ENCODE data around the gene PLPPR1. TPM values are rescaled to one million over a fixed set of nuclear protein-coding genes. Genes with fewer than 3 reads are reported as not detected.

Gene PLPPR1
- total RNA-seq, 1 donor from 2014 or later: not detected

DNA sequence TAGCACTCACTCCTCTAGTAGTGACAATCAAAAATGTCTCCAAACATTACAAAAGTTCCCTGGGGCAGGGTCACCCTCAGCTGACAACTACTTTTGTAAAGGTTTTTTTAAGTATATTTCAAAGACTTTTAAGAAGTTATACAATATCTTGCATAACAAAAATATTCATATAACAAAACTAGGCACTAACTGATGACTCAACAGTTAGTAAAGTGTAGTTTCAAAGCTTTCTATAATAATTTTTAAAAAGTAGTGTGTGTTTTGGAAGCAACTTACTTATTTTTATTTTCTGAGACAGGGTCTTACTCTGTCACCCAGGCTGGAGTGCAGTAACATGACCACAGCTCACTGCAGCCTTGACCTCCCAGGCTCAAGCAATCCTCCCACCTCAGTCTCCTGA lies 271.4 kb downstream of the PLPPR1 start:
- H3K4me1 Mint-ChIP-seq (ENCODE audit: unreplicated experiment): no peaks in the 10 kb centered on the region
- TF ChIP-seq, protein P1, sequence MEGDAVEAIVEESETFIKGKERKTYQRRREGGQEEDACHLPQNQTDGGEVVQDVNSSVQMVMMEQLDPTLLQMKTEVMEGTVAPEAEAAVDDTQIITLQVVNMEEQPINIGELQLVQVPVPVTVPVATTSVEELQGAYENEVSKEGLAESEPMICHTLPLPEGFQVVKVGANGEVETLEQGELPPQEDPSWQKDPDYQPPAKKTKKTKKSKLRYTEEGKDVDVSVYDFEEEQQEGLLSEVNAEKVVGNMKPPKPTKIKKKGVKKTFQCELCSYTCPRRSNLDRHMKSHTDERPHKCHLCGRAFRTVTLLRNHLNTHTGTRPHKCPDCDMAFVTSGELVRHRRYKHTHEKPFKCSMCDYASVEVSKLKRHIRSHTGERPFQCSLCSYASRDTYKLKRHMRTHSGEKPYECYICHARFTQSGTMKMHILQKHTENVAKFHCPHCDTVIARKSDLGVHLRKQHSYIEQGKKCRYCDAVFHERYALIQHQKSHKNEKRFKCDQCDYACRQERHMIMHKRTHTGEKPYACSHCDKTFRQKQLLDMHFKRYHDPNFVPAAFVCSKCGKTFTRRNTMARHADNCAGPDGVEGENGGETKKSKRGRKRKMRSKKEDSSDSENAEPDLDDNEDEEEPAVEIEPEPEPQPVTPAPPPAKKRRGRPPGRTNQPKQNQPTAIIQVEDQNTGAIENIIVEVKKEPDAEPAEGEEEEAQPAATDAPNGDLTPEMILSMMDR (IDR thresholded peaks at IDR 0.05): no peak
- H3K36me3 Mint-ChIP-seq (ENCODE audit: unreplicated experiment): no peaks in the 10 kb centered on the region
- peaks cover 12% of the 10 kb centered on the region for H3K27me3 Mint-ChIP-seq (ENCODE audit: unreplicated experiment)
- DNase-seq (ENCODE audit: extremely low spot score, unreplicated experiment): no peak
- no peak overlapping the region for H3K27ac Mint-ChIP-seq (ENCODE audit: unreplicated experiment)
- H3K9me3 Mint-ChIP-seq (ENCODE audit: unreplicated experiment): no peaks in the 10 kb centered on the region
- no peak overlapping the region for H3K4me3 Mint-ChIP-seq (ENCODE audit: unreplicated experiment)

GRCh38 chr9:101307051-101307450 lies 278.5 kb downstream of the PLPPR1 start:
- TF ChIP-seq, protein P1 (IDR thresholded peaks at IDR 0.05): no peak
- no peak for DNase-seq (ENCODE audit: extremely low spot score, unreplicated experiment)
- no peaks in the 10 kb centered on the region for H3K9me3 Mint-ChIP-seq (ENCODE audit: unreplicated experiment)
- no peak overlapping the region for H3K4me3 Mint-ChIP-seq (ENCODE audit: unreplicated experiment)
- no peaks in the 10 kb centered on the region for H3K4me1 Mint-ChIP-seq (ENCODE audit: unreplicated experiment)
- no peaks in the 10 kb centered on the region for H3K36me3 Mint-ChIP-seq (ENCODE audit: unreplicated experiment)
- peaks cover 22% of the 10 kb centered on the region for H3K27me3 Mint-ChIP-seq (ENCODE audit: unreplicated experiment)
- H3K27ac Mint-ChIP-seq (ENCODE audit: unreplicated experiment): no peak overlapping the region

DNA sequence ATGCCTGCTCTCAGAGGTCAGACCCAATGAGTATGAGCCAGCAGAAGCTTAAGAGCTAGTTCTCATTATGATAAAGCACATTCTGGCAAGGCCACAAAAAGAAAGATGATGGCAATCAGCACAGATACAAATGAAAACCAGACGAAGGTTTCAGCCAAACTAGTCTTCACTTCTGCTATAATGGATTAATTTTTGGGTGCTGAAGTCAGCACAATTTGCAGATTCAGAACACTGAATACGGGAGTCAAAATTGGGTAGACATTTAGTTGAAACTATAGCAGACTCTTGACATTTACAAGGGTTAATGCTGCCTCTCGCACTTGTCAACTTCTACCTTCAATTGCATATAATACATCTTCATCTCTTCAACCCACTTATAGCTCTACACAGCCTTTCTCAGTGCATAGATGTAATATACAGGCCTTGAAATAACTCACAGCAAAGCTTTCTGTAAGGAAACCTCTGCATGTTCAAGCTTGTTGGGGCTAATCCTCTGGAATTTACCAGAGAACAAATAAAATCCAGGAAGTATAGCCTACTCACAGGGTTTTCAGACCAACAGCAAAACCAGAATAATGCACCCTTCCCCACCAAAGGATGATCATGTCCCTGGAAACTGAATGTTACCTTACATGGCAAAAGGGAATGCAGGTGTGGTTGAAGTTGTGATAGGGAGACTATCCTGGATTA lies 279.1 kb downstream of the PLPPR1 start:
- no peak overlapping the region for H3K4me3 Mint-ChIP-seq (ENCODE audit: unreplicated experiment)
- H3K9me3 Mint-ChIP-seq (ENCODE audit: unreplicated experiment): no peaks in the 10 kb centered on the region
- no peaks in the 10 kb centered on the region for H3K36me3 Mint-ChIP-seq (ENCODE audit: unreplicated experiment)
- no peak for DNase-seq (ENCODE audit: extremely low spot score, unreplicated experiment)
- peaks cover 22% of the 10 kb centered on the region for H3K27me3 Mint-ChIP-seq (ENCODE audit: unreplicated experiment)
- no peak overlapping the region for H3K27ac Mint-ChIP-seq (ENCODE audit: unreplicated experiment)
- TF ChIP-seq, protein P1 (IDR thresholded peaks at IDR 0.05): no peak
- H3K4me1 Mint-ChIP-seq (ENCODE audit: unreplicated experiment): no peaks in the 10 kb centered on the region

DNA sequence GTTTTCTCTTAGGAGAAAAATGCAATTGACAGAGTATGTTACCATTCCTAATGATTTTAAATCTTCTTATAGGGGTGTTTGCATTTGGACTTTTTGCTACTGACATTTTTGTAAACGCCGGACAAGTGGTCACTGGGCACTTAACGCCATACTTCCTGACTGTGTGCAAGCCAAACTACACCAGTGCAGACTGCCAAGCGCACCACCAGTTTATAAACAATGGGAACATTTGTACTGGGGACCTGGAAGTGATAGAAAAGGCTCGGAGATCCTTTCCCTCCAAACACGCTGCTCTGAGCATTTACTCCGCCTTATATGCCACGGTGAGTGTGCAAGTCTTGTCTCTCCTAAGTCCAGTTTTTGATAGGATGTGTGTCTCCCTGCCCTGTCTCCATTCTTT lies 280.6 kb downstream of the PLPPR1 start:
- no peak overlapping the region for H3K27ac Mint-ChIP-seq (ENCODE audit: unreplicated experiment)
- H3K4me1 Mint-ChIP-seq (ENCODE audit: unreplicated experiment): no peaks in the 10 kb centered on the region
- no peaks in the 10 kb centered on the region for H3K9me3 Mint-ChIP-seq (ENCODE audit: unreplicated experiment)
- peaks cover 25% of the 10 kb centered on the region for H3K27me3 Mint-ChIP-seq (ENCODE audit: unreplicated experiment)
- H3K36me3 Mint-ChIP-seq (ENCODE audit: unreplicated experiment): no peaks in the 10 kb centered on the region
- DNase-seq (ENCODE audit: extremely low spot score, unreplicated experiment): no peak
- H3K4me3 Mint-ChIP-seq (ENCODE audit: unreplicated experiment): no peak overlapping the region
- TF ChIP-seq, protein P1 (IDR thresholded peaks at IDR 0.05): no peak

GRCh38 chr9:101311191-101311590 lies 282.7 kb downstream of the PLPPR1 start:
- Mint-ChIP-seq H3K27ac (ENCODE audit: unreplicated experiment) (no peak overlapping the region), H3K4me1 (ENCODE audit: unreplicated experiment) (no peaks in the 10 kb centered on the region)
- DNase-seq (ENCODE audit: extremely low spot score, unreplicated experiment): no peak

More at GRCh38 chr9:101311191-101311590, 282.7 kb downstream of the PLPPR1 start:
- H3K9me3 Mint-ChIP-seq (ENCODE audit: unreplicated experiment): no peaks in the 10 kb centered on the region
- H3K36me3 Mint-ChIP-seq (ENCODE audit: unreplicated experiment): no peaks in the 10 kb centered on the region
- peaks cover 25% of the 10 kb centered on the region for H3K27me3 Mint-ChIP-seq (ENCODE audit: unreplicated experiment)
- H3K4me3 Mint-ChIP-seq (ENCODE audit: unreplicated experiment): no peak overlapping the region
- TF ChIP-seq, protein P1 (IDR thresholded peaks at IDR 0.05): no peak
